HG03159 (cell line): ENCODE results near the gene ITCH.
"Not testable (repeated sequence)": the region's sequence is repeated elsewhere in the genome, so short reads cannot be mapped to it uniquely, and the experiment has no call there.

Source experiments
- ATAC-seq: cut with Tn5 transposase; IDR thresholded peaks from one replicate; pipeline ENCODE4 v1.9.1; 2021; ENCODE audit warnings: mild to moderate bottlenecking, moderate library complexity; ENCODE audit not compliant: unreplicated experiment

The ITCH gene

GRCh38 chr20:34497596-34497995, 134.5 kb downstream of the ITCH start:
- ATAC-seq, result not testable (repeated sequence)

GRCh38 chr20:34500823-34501222, 137.8 kb downstream of the ITCH start:
- ATAC-seq, result no peak

- no peak for ATAC-seq
These were observed 143.4 kb downstream of the ITCH start for GRCh38 chr20:34506480-34506879.

- no peak for ATAC-seq
These were observed 144.8 kb downstream of the ITCH start for GRCh38 chr20:34507702-34508413.

- ATAC-seq, result no peak
These were observed 147.5 kb downstream of the ITCH start for GRCh38 chr20:34510575-34510974.

GRCh38 chr20:34511891-34512265, 148.8 kb downstream of the ITCH start:
- no peak for ATAC-seq

- no peak for ATAC-seq
These were observed 149.3 kb downstream of the ITCH start for GRCh38 chr20:34512266-34512954.

- ATAC-seq, result no peak
These were observed 149.9 kb downstream of the ITCH start for GRCh38 chr20:34512955-34513419.

GRCh38 chr20:34514034-34514433, 151.0 kb downstream of the ITCH start:
- ATAC-seq, result not testable (repeated sequence)

- no peak for ATAC-seq
These were observed 151.9 kb downstream of the ITCH start for GRCh38 chr20:34514897-34515483.

GRCh38 chr20:34515484-34516246, 152.6 kb downstream of the ITCH start:
- peak; percentile 52 for ATAC-seq

- ATAC-seq, result peak; percentile 56
These were observed 153.4 kb downstream of the ITCH start, which contains the start of gene DYNLRB1 for GRCh38 chr20:34516247-34517113. Gene DYNLRB1 (plus strand): TSS chr20:34516422. CDS start chr20:34516459, 37 bp downstream.

GRCh38 chr20:34517114-34517505, 154.0 kb downstream of the ITCH start:
- no peak for ATAC-seq

- ATAC-seq, result not testable (repeated sequence)
These were observed 155.8 kb downstream of the ITCH start for GRCh38 chr20:34518863-34519262.

GRCh38 chr20:34519841-34520240, 156.8 kb downstream of the ITCH start:
- not testable (repeated sequence) for ATAC-seq

- no peak for ATAC-seq
These were observed 160.1 kb downstream of the ITCH start for GRCh38 chr20:34522969-34523871.

- no peak for ATAC-seq
These were observed 161.4 kb downstream of the ITCH start for GRCh38 chr20:34524426-34524825.

GRCh38 chr20:34525342-34525708, 162.3 kb downstream of the ITCH start:
- no peak for ATAC-seq

GRCh38 chr20:34525709-34526416, 162.8 kb downstream of the ITCH start:
- no peak for ATAC-seq
